Measurements from ENCODE around the gene PDE4D.
"Not testable (repeated sequence)": the region's sequence is repeated elsewhere in the genome, so short reads cannot be mapped to it uniquely, and the experiment has no call there.

The PDE4D gene

GRCh38 chr5:59792983-59793585 lies 100.4 kb downstream of the PDE4D start:
- FAIRE-seq (no peak), DNase-seq (ENCODE audit: insufficient read length, low spot score) (no peak)

DNA sequence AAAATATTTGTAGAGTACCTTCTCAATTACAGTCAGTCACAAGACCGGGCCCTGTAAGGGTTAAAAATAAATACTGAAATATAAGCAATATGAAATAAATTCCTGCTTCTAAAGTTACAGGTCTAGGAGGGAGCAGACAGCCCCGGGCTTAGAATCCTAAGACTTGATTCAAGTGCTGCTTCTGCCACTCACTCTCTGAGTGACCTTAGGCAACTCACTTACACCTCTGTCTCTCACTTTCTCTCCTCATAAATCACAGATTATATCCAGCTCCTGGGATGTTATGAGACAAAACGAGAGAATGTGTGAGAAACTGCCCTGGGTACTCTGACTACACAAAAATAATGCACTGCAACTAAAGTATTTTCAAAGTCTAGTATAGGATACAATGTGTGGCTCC lies 101.9 kb downstream of the PDE4D start:
- no peak for FAIRE-seq
- no peak for DNase-seq (ENCODE audit: insufficient read length, low spot score)
- no peak for TF ChIP-seq POLR2A (IDR thresholded peaks at IDR 0.05; ENCODE audit: low read depth, low read length)
- no peak for TF ChIP-seq POU2F2 (IDR thresholded peaks at IDR 0.05; ENCODE audit: low read depth, low read length)
- TF ChIP-seq SPI1 (IDR thresholded peaks at IDR 0.05; ENCODE audit: low read depth, low read length): no peak
- no peak for TF ChIP-seq POLR2AphosphoS5 (IDR thresholded peaks at IDR 0.05; ENCODE audit: low read depth, low read length)
- no peak for TF ChIP-seq PAX5 (IDR thresholded peaks at IDR 0.05; ENCODE audit: insufficient read depth, low read length, severe bottlenecking)
- TF ChIP-seq TAF1 (IDR thresholded peaks at IDR 0.05; ENCODE audit: low read depth, low read length): no peak

More at GRCh38 chr5:59792983-59793585, 100.4 kb downstream of the PDE4D start:
- TF ChIP-seq POLR2AphosphoS5 (IDR thresholded peaks at IDR 0.05; ENCODE audit: low read depth, low read length) (no peak), PAX5 (IDR thresholded peaks at IDR 0.05; ENCODE audit: insufficient read depth, low read length, severe bottlenecking) (no peak), SPI1 (IDR thresholded peaks at IDR 0.05; ENCODE audit: low read depth, low read length) (no peak), POU2F2 (IDR thresholded peaks at IDR 0.05; ENCODE audit: low read depth, low read length) (no peak), TAF1 (IDR thresholded peaks at IDR 0.05; ENCODE audit: low read depth, low read length) (no peak), POLR2A (IDR thresholded peaks at IDR 0.05; ENCODE audit: low read depth, low read length) (no peak)

DNA sequence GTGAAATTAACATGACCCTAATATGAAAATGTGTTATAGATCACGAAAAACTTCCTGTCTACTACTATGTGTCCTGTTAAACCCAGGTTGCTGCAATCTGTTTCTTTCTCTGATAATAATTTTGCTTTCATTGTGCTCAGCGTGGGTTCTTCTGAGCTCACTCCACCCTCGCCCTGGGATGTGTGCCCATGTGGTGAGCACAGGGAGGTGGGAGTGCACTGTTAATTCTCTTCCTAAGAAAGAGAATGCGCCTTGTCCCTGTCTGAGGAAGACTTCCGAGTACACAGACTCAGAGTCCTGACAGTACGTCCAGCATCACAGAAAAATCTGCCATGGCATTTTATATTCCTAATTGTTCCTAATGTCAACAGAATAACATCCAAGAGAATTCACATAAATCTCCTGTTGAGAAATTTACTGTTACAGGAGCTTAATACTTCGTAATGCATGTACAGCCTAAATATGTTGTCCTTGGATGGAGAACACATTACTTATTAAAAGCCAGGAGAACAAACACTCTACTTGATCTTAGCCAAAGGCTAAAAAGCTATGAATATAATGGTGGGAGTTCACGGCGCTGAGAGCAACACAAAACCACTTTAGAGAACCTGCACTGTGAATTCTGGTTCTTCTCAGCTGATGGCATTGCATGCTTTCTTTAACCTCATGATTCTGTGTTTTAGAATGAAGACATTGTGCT lies 102.6 kb downstream of the PDE4D start:
- FAIRE-seq: no peak
- DNase-seq (ENCODE audit: insufficient read length, low spot score): no peak
- TF ChIP-seq POLR2AphosphoS5 (IDR thresholded peaks at IDR 0.05; ENCODE audit: low read depth, low read length) (no peak), SPI1 (IDR thresholded peaks at IDR 0.05; ENCODE audit: low read depth, low read length) (no peak), POU2F2 (IDR thresholded peaks at IDR 0.05; ENCODE audit: low read depth, low read length) (no peak), POLR2A (IDR thresholded peaks at IDR 0.05; ENCODE audit: low read depth, low read length) (no peak), PAX5 (IDR thresholded peaks at IDR 0.05; ENCODE audit: insufficient read depth, low read length, severe bottlenecking) (no peak), TAF1 (IDR thresholded peaks at IDR 0.05; ENCODE audit: low read depth, low read length) (no peak)

GRCh38 chr5:59790376-59790775 lies 103.2 kb downstream of the PDE4D start:
- DNase-seq (ENCODE audit: insufficient read length, low spot score) (no peak), FAIRE-seq (no peak)
- TF ChIP-seq POLR2AphosphoS5 (IDR thresholded peaks at IDR 0.05; ENCODE audit: low read depth, low read length) (no peak), PAX5 (IDR thresholded peaks at IDR 0.05; ENCODE audit: insufficient read depth, low read length, severe bottlenecking) (no peak), SPI1 (IDR thresholded peaks at IDR 0.05; ENCODE audit: low read depth, low read length) (no peak), POLR2A (IDR thresholded peaks at IDR 0.05; ENCODE audit: low read depth, low read length) (no peak), POU2F2 (IDR thresholded peaks at IDR 0.05; ENCODE audit: low read depth, low read length) (no peak), TAF1 (IDR thresholded peaks at IDR 0.05; ENCODE audit: low read depth, low read length) (no peak)

- TF ChIP-seq PAX5 (IDR thresholded peaks at IDR 0.05; ENCODE audit: insufficient read depth, low read length, severe bottlenecking): no peak
- no peak for TF ChIP-seq POLR2AphosphoS5 (IDR thresholded peaks at IDR 0.05; ENCODE audit: low read depth, low read length)
- TF ChIP-seq POU2F2 (IDR thresholded peaks at IDR 0.05; ENCODE audit: low read depth, low read length): no peak
- no peak for TF ChIP-seq SPI1 (IDR thresholded peaks at IDR 0.05; ENCODE audit: low read depth, low read length)
- no peak for TF ChIP-seq POLR2A (IDR thresholded peaks at IDR 0.05; ENCODE audit: low read depth, low read length)
- TF ChIP-seq TAF1 (IDR thresholded peaks at IDR 0.05; ENCODE audit: low read depth, low read length): no peak
- DNase-seq (ENCODE audit: insufficient read length, low spot score) (no peak), FAIRE-seq (no peak)
Observed at GRCh38 chr5:59789894-59790293, 103.6 kb downstream of the PDE4D start.

DNA sequence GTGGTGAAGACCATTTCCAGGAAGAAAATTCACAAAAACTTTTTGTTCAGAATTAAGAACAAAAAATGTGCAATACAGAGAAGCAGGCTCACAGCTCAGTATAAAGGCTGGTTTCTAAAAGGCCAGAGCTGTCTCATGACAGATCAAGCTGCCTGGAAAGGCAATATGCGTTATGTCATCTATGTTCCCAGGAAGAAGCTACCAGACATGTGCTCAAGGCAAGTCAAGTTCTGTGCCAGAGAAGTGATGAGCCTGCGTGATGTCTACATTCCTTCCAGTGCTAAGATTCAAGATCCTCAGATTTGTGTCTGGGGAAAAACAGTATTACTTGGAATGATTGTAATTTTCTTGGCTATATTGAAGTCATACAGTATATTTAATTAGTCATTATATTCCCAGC lies 104.3 kb downstream of the PDE4D start:
- no peak for FAIRE-seq
- DNase-seq (ENCODE audit: insufficient read length, low spot score): no peak

DNA sequence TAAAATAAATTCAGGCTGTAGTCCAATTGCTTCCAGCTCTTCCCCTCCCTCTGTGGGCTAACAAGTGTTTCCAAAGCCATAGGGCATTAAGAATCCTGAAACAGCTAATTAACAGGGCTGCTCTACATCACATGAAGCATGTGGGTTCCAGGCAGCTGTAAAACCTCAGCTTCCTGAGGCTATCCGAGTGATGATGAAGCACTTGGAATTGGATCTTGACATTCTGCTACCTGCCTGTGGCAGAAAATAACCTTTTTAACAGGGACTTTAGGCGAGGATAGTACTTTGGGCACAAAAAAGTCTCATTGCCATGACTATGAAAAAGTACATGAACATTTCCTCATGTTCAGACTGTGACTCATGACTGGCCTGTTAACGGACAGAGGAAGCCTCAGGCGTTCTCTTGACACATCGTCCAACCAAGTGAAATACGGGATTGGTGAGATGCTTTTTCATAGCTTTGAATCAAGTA lies 107.2 kb downstream of the PDE4D start:
- FAIRE-seq (no peak), DNase-seq (ENCODE audit: insufficient read length, low spot score) (no peak)
- no peak for TF ChIP-seq POU2F2 (IDR thresholded peaks at IDR 0.05; ENCODE audit: low read depth, low read length)
- TF ChIP-seq PAX5 (IDR thresholded peaks at IDR 0.05; ENCODE audit: insufficient read depth, low read length, severe bottlenecking): no peak
- no peak for TF ChIP-seq POLR2AphosphoS5 (IDR thresholded peaks at IDR 0.05; ENCODE audit: low read depth, low read length)
- no peak for TF ChIP-seq SPI1 (IDR thresholded peaks at IDR 0.05; ENCODE audit: low read depth, low read length)
- no peak for TF ChIP-seq POLR2A (IDR thresholded peaks at IDR 0.05; ENCODE audit: low read depth, low read length)
- no peak for TF ChIP-seq TAF1 (IDR thresholded peaks at IDR 0.05; ENCODE audit: low read depth, low read length)

More for the DNA sequence above, 104.3 kb downstream of the PDE4D start:
- TF ChIP-seq POLR2A (IDR thresholded peaks at IDR 0.05; ENCODE audit: low read depth, low read length): no peak
- TF ChIP-seq POLR2AphosphoS5 (IDR thresholded peaks at IDR 0.05; ENCODE audit: low read depth, low read length): no peak
- no peak for TF ChIP-seq PAX5 (IDR thresholded peaks at IDR 0.05; ENCODE audit: insufficient read depth, low read length, severe bottlenecking)
- no peak for TF ChIP-seq POU2F2 (IDR thresholded peaks at IDR 0.05; ENCODE audit: low read depth, low read length)
- no peak for TF ChIP-seq SPI1 (IDR thresholded peaks at IDR 0.05; ENCODE audit: low read depth, low read length)
- TF ChIP-seq TAF1 (IDR thresholded peaks at IDR 0.05; ENCODE audit: low read depth, low read length): no peak

DNA sequence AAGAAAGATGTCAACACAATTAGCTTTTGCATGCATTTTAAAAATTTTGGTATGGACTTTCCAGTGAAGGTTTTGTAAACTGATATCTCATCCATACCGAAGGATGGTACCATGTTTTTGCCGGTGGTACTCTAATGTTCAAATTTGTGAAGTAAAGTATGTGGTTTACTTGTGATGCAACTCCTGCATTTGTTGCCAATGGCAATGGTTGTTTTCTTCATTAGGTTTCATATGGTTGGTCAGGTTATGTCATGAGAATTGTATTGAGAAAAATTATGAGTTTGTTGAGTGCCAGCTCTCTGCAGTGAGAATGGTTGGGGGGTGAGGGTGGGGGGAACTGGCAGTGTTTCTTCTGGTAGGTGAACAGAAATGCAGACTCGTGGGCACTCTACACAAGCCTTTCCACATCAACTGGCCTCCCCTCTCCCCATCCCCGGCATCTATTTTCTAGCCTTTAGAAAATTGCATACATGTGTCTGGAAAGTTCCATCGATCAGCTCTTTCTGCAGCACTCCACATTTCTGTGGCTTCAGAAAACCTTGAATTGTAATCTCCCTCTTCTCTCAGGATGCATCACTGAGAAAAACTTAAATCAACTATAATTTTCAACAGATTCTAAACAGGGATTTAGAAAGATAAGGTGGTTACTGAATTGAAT lies 107.7 kb downstream of the PDE4D start:
- DNase-seq (ENCODE audit: insufficient read length, low spot score) (no peak), FAIRE-seq (no peak)
- no peak for TF ChIP-seq SPI1 (IDR thresholded peaks at IDR 0.05; ENCODE audit: low read depth, low read length)
- TF ChIP-seq TAF1 (IDR thresholded peaks at IDR 0.05; ENCODE audit: low read depth, low read length): no peak
- no peak for TF ChIP-seq POLR2AphosphoS5 (IDR thresholded peaks at IDR 0.05; ENCODE audit: low read depth, low read length)
- TF ChIP-seq PAX5 (IDR thresholded peaks at IDR 0.05; ENCODE audit: insufficient read depth, low read length, severe bottlenecking): no peak
- TF ChIP-seq POLR2A (IDR thresholded peaks at IDR 0.05; ENCODE audit: low read depth, low read length): no peak
- TF ChIP-seq POU2F2 (IDR thresholded peaks at IDR 0.05; ENCODE audit: low read depth, low read length): no peak

DNA sequence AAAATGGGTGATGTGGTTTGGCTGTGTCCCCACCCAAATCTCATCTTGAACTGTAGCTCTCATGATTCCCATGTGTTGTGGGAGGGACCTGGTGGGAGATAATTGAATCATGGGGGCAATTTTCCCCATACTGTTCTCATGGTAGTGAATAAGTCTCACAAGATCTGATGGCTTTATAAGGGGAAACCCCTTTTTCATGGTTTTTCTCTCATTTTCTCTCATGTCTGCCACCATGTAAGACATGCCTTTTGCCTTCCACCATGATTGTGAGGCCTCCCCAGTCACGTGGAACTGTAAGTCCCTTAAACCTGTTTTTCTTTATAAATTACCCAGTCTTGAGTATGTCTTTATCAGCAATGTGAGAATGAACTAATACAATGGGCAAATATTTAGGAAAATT lies 108.8 kb downstream of the PDE4D start:
- DNase-seq (ENCODE audit: insufficient read length, low spot score); FAIRE-seq: not testable (repeated sequence)
